GM12892 (cell line): ENCODE results near the gene LEAP2.

Experiments
- POLR2A ChIP-seq: IDR thresholded peaks from 2 replicates; pipeline ENCODE4 v1.6.1; 2011; ENCODE audit warnings: low read depth, low read length, control low read depth
- POLR2AphosphoS5 ChIP-seq: IDR thresholded peaks from 2 replicates; pipeline ENCODE4 v1.6.1; 2011; ENCODE audit warnings: low read depth, low read length, control low read depth
- TAF1 ChIP-seq: IDR thresholded peaks from 2 replicates; pipeline ENCODE4 v1.6.1; 2011; ENCODE audit warnings: low read depth, mild to moderate bottlenecking, control low read depth, low read length, borderline replicate concordance

GRCh38 chr5:132840896-132841295, 32.6 kb upstream of the LEAP2 start:
- TF ChIP-seq POLR2A (no peak), POLR2AphosphoS5 (no peak), TAF1 (no peak)
